Muscle layer of colon (tissue), 2 donors: ENCODE data around the gene CSTF2T.

Experiments
- H3K27ac ChIP-seq: one replicate; pipeline ENCODE4 v1.7.0; 2013; ENCODE audit warnings: low read depth, mild to moderate bottlenecking, low read length, moderate library complexity
- H3K27me3 ChIP-seq, 2 donors: one replicate each; pipeline ENCODE4 v1.7.0; 2013; ENCODE audit warnings: low read length in 2 of 2, mild to moderate bottlenecking in 2 of 2; ENCODE audit not compliant: insufficient read depth in 2 of 2, control insufficient read depth in 1 of 2
- H3K36me3 ChIP-seq: one replicate; pipeline ENCODE4 v1.7.0; 2013; ENCODE audit warnings: mild to moderate bottlenecking, low read length; ENCODE audit not compliant: insufficient read depth
- H3K4me1 ChIP-seq: one replicate; pipeline ENCODE4 v1.7.0; 2013; ENCODE audit warnings: mild to moderate bottlenecking, low read length; ENCODE audit not compliant: insufficient read depth
- H3K4me3 ChIP-seq, 2 donors: one replicate each; pipeline ENCODE4 v1.7.0; 2013; ENCODE audit warnings: low read length in 2 of 2, low read depth in 1 of 2, mild to moderate bottlenecking in 1 of 2, moderate library complexity in 1 of 2
- H3K9ac ChIP-seq: one replicate; pipeline ENCODE4 v1.7.0; 2013; ENCODE audit warnings: low read length
- H3K9me3 ChIP-seq: one replicate; pipeline ENCODE4 v1.7.0; 2013; ENCODE audit warnings: mild to moderate bottlenecking, low read length
- donor health status: abdominal sarcoma.
- donor health status: Adenocarcinoma of cecum.

CSTF2T gene

DNA sequence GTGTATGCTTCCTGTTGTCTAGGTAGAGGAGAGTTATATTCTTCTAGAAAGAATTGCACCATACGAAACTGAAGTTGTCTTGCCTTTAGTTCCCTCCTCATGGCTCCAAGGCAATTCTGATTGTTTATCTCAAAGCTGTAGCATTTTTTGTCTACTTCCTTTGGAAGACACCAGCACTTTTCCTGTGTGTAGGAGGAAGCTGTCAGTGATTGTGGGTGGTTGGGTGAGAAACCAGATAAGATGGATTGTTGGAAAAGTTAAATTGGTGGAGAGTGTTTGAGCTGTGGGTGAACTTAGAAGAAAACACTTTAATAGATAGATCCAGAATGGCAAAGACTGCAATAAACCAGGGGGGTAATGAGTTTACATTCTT, 12.1 kb upstream of the CSTF2T start:
- Histone ChIP-seq H3K4me3 (no peak overlapping the region), H3K27ac (no peak overlapping the region), H3K27me3 (no peaks in the 10 kb centered on the region), H3K9ac (no peak overlapping the region), H3K4me1 (peaks cover 41% of the 10 kb centered on the region), H3K9me3 (no peaks in the 10 kb centered on the region), H3K36me3 (no peaks in the 10 kb centered on the region)

DNA sequence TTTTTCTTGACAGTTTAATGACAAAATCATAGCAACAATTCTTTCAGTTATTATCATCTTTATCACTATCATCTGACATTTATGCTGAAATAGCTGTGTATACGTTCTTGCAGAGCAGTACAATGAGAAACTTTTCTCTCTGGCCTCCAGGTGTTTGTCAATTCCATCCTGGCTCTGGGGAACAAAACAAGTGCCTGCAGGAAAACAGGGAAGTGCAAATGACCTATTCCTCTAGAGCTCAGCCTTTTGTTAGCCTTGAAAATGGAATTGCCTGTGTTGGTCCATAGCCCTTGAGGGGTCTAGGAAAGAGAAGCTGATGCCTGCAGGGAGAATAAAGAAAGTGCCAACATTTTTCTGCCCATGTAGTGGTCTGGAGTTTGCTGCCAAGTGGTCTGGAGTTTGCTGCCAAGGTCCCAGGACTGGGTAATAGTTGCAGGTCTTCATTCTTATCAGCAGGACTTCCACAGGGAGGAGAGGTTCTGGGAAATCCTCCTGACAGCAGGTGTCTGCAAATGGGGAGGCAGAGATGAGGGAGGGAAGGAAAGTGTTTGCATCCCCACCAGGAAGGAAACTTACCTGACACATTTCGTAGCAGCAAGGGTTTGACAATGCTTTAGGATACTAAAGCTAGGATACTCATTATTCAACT, 10.1 kb upstream of the CSTF2T start:
- no peaks in the 10 kb centered on the region for H3K27me3 ChIP-seq
- H3K9ac ChIP-seq = no peak overlapping the region
- peak overlapping the region; percentile 25 for H3K27ac ChIP-seq
- H3K4me1 ChIP-seq = peaks cover 50% of the 10 kb centered on the region
- no peak overlapping the region for H3K4me3 ChIP-seq
- H3K9me3 ChIP-seq = no peaks in the 10 kb centered on the region
- H3K36me3 ChIP-seq = no peaks in the 10 kb centered on the region

DNA sequence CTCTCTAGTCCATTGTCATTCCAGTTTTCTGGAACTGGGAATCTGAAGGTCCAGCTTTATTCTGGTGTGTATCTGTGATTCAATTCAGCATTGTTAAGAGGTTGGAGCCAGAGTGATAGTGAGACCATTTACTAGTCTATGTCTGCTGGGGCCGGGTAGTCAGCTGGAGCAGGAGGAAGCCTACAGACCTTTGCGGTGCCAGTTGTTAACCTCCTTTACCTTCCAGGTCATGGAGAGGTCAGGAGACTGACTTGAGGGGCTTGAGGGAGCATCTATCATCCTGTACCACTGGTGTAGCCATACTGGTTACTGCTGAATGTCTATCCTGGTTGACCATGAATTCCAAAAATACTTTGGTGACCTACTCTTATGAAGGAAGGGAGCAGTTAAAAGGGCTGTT, 9.2 kb upstream of the CSTF2T start:
- Histone ChIP-seq H3K27ac (peak overlapping the region; percentile 78), H3K4me1 (peaks cover 50% of the 10 kb centered on the region), H3K27me3 (no peaks in the 10 kb centered on the region), H3K9me3 (no peaks in the 10 kb centered on the region), H3K36me3 (no peaks in the 10 kb centered on the region), H3K4me3 (no peak overlapping the region), H3K9ac (no peak overlapping the region)

DNA sequence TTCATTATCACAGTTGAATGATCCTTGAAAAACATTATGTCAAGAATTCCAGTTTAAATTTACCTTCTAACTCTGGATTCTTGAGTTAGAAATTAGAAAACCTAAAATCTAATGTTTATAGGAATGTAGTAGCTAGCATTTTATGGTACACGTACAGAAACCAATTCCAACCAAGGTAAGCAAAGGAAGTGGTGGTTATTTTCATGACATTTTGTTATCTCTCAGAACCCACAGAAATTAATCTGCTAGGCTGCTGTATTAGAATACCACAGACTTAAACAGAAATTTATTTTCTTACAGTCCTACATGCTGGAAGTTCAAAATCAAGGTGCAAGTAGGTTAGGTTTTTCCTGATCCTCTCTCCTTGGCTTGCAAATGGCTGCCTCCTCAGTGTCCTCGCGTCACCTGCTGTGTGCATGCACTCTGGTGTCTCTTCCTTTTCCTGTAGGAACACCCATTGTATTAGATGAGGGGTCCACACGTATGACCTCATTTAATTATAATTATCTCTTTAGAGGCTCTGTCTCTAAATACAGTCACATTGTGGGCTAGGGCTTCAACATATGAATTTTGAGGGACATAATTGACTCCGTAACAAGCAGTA, 8.5 kb upstream of the CSTF2T start:
- H3K4me3 ChIP-seq = no peak overlapping the region
- H3K27ac ChIP-seq = peak overlapping the region; percentile 78
- H3K9me3 ChIP-seq = no peaks in the 10 kb centered on the region
- H3K9ac ChIP-seq = no peak overlapping the region
- peaks cover 50% of the 10 kb centered on the region for H3K4me1 ChIP-seq
- no peaks in the 10 kb centered on the region for H3K36me3 ChIP-seq
- no peaks in the 10 kb centered on the region for H3K27me3 ChIP-seq

DNA sequence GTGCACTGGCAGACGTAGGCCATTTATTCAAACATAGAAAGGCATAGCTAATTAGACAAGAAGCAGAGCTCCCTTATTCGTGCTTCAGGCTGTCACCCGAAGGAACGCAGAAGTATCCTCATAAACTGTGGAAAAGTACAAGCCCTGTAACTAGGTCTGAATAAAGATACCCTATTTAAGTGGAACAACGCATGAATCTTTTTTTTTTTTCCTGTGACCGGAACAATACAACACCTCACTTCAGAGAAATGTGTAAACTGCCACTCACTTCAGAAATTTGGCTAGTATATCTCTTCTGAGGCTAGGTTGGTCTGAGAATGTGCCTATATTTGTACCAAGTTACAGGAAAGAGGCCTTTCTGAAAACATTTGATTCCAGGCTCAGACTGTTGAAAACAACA, 8.0 kb upstream of the CSTF2T start:
- H3K9me3 ChIP-seq = no peaks in the 10 kb centered on the region
- H3K4me1 ChIP-seq = peaks cover 50% of the 10 kb centered on the region
- no peak overlapping the region for H3K4me3 ChIP-seq
- H3K36me3 ChIP-seq = no peaks in the 10 kb centered on the region
- no peak overlapping the region for H3K9ac ChIP-seq
- H3K27me3 ChIP-seq = no peaks in the 10 kb centered on the region
- H3K27ac ChIP-seq = peak overlapping the region; percentile 78

DNA sequence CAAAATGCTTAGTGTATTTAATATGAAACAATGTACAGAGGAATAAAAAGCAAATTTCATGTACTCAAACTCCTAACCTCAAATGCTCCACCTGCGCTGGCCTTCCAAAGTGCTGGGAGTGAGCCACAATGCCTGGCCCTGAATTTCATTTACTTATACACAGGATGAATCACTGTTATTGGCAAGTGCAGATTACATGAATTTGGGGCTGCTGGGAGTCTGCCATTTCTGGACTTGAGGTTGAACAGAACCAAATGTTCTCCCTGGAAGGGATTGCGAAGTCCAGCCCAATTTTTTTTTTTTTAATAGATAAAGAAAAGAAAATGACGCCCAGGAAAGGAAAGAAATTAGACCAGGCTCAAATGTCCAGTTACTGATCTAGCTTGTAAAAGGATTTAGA, 6.8 kb upstream of the CSTF2T start:
- Histone ChIP-seq H3K27ac (peak overlapping the region; percentile 78), H3K4me1 (peaks cover 41% of the 10 kb centered on the region), H3K9ac (no peak overlapping the region), H3K4me3 (no peak overlapping the region), H3K36me3 (no peaks in the 10 kb centered on the region), H3K27me3 (no peaks in the 10 kb centered on the region), H3K9me3 (no peaks in the 10 kb centered on the region)

DNA sequence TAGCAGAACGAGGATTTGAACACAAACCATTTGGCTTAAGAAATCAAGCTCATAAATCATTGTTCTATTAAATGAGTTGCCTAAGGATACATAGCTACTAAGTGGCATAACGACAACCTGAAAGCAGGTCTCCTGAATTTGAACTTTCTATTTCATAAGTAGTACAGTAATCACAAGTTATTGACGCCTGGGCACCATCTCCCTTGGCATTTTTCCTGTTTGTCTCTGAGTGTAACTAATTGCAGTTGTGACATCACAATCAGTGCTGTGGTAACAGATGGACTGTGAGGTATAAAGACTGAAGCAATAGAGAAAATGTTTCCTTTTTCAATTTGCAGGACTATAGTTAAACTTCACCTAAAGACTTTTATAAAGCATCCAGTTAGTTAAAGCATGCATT, 6.4 kb upstream of the CSTF2T start:
- H3K27ac ChIP-seq = peak overlapping the region; percentile 59
- no peak overlapping the region for H3K9ac ChIP-seq

DNA sequence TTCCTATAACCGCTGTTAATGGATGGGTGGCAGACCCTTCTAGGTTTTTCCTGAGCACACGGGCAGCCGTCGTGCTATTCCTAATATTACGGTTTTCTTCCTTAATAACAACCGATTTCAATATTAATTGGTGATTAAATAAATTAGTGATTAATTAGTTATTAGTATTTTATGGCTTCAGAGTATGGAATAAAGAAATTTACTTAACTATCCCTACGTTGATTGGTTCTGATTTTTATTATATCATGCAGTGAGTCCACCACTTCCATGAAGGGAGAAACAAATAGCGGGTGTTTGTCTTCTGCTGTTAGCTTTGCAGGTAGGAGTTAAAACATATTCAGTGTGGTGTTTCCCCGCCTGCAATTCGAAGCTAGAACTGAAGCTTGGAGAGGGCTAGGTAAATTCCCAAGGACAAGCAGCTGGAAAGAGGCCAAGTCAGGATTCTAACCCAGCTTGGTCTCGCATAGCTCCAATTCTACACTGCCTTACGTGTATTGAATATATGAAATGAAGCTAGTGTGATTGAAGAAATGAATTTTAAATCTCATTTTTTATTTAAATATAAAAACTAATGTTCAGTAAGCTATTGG, 928 bp upstream of the CSTF2T start:
- peak overlapping the region; percentile 22 to 94 for H3K4me3 ChIP-seq
- peaks cover 32% of the 10 kb centered on the region for H3K4me1 ChIP-seq
- peak overlapping the region; percentile 94 for H3K27ac ChIP-seq
- H3K9ac ChIP-seq = peak overlapping the region; percentile 75
- no peaks in the 10 kb centered on the region for H3K9me3 ChIP-seq
- no peaks in the 10 kb centered on the region for H3K27me3 ChIP-seq
- H3K36me3 ChIP-seq = no peaks in the 10 kb centered on the region

More for the DNA sequence above, 6.4 kb upstream of the CSTF2T start:
- H3K27me3 ChIP-seq = no peaks in the 10 kb centered on the region
- no peaks in the 10 kb centered on the region for H3K36me3 ChIP-seq
- H3K9me3 ChIP-seq = no peaks in the 10 kb centered on the region
- no peak overlapping the region for H3K4me3 ChIP-seq
- H3K4me1 ChIP-seq = peaks cover 41% of the 10 kb centered on the region

DNA sequence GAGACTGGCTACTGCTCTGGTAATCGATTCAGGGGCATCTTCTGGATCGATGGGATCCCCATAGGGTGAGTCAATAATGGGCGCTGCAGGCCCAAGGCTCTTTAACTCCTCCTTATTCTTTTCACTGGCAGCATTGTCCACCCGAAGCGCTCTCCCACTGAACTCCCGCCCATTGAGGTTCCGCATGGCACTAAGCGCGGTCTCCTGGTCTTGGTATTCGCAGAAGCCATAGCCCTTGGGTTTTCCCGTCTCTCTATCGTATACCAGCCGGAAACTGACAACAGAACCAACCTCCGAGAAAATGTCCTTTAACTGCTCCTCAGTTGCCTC, 285 bp downstream of the CSTF2T start:
- Histone ChIP-seq H3K4me1 (peaks cover 32% of the 10 kb centered on the region), H3K4me3 (peak overlapping the region; percentile 49 to 94), H3K27me3 (no peaks in the 10 kb centered on the region), H3K9ac (peak overlapping the region; percentile 75), H3K9me3 (no peaks in the 10 kb centered on the region), H3K36me3 (no peaks in the 10 kb centered on the region), H3K27ac (peak overlapping the region; percentile 94)

DNA sequence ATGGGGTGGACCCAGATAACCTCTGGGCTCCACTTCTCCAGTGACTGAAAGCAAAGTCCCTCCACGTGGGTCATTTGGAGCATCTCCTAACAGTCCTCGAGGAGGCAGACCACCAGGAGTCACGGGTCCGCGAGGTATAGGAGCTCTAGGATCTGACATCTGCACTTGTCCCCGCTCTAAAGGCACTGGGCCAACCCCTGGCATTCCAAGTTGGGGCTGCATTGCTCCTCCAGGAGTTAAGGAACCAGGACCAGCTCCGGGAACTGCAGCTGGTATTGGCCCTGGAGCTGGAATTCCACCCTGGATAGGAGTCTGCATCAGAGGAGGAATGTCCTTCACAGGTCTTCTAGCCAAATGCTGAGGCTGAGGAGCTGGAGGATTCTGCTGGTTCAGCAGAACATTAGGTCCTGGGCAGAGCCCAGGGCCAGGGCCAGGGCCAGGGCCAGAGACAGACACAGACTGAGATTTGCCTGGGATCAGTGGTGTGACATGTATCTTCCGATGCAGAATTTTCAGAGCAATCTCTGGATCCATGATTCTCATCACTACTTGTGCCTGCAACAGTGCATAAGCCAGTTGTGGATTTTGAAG, 827 bp downstream of the CSTF2T start:
- no peaks in the 10 kb centered on the region for H3K27me3 ChIP-seq
- H3K27ac ChIP-seq = peak overlapping the region; percentile 94
- H3K36me3 ChIP-seq = no peaks in the 10 kb centered on the region
- peaks cover 32% of the 10 kb centered on the region for H3K4me1 ChIP-seq
- no peaks in the 10 kb centered on the region for H3K9me3 ChIP-seq
- peak overlapping the region; percentile 49 to 94 for H3K4me3 ChIP-seq
- H3K9ac ChIP-seq = peak overlapping the region; percentile 75

DNA sequence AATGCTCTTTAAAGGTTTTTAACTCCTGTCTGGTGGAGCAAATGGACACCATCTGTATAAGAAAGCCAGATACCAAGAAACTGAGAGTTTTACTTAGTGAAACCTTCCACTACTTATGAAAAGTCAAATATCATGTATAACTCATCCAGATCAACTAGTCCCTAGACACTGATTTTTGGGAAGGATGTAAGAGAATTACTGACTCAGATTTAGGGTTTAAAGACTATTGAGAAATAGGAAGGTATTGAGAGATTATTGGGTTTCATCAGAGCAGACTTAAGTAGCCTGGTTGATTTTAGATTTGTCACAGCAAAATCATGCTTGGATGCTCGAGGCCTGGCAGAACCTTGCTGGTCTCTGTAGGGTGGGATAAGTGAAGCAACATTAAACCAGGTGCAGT, 3.1 kb downstream of the CSTF2T start:
- H3K9ac ChIP-seq = no peak overlapping the region

More for the DNA sequence above, 3.1 kb downstream of the CSTF2T start:
- Histone ChIP-seq H3K9me3 (no peaks in the 10 kb centered on the region), H3K27me3 (no peaks in the 10 kb centered on the region), H3K4me3 (no peak overlapping the region), H3K36me3 (no peaks in the 10 kb centered on the region), H3K27ac (no peak overlapping the region), H3K4me1 (peaks cover 32% of the 10 kb centered on the region)
